Right atrium auricular region (tissue), 2 donors: ENCODE data around the gene C16orf90. TPM values are rescaled to one million over a fixed set of nuclear protein-coding genes. Genes with fewer than 3 reads are reported as not detected.

Experiments
- DNase-seq: peaks from one replicate; pipeline ENCODE4 v3.0.0-alpha.2; 2019; ENCODE audit warnings: low spot score
- H3K27ac ChIP-seq, 2 donors: fragments of 200-600 bp; sonication (generic); 1 replicate in 1 of 2; 2 replicates in 1 of 2; pipeline ENCODE4 v1.5.1; 2016 to 2019
- H3K27me3 ChIP-seq, 2 donors: fragments of 200-600 bp; sonication (generic); one replicate each; pipeline versions ENCODE4 v1.5.1 to v1.6.0; 2017 to 2019
- H3K36me3 ChIP-seq: fragments of 200-600 bp; sonication (generic); one replicate; pipeline ENCODE4 v1.5.1; 2016
- H3K4me1 ChIP-seq, 2 donors: fragments of 200-600 bp; sonication (generic); one replicate each; pipeline versions ENCODE4 v1.5.1 to v1.6.0; 2017 to 2019
- H3K4me3 ChIP-seq, 2 donors: fragments of 200-600 bp; sonication (generic); 1 replicate in 1 of 2; 2 replicates in 1 of 2; pipeline ENCODE4 v1.5.1; 2017 to 2019; ENCODE audit warnings: mild to moderate bottlenecking in 1 of 2, moderate library complexity in 1 of 2
- H3K9me3 ChIP-seq, 2 donors: fragments of 200-600 bp; sonication (generic); one replicate each; pipeline ENCODE4 v1.5.1; 2019
- CTCF ChIP-seq, 2 donors: fragments of 200-600 bp; sonication (generic); IDR thresholded peaks; one replicate each; pipeline ENCODE4 v1.5.1; 2019; ENCODE audit warnings: antibody characterized with exemption in 2 of 2
- total RNA-seq, 2 donors: library from RNA; depleted of rRNA; stranded (reverse); fragments of >200 nt; gene quantifications; one replicate each; pipeline ENCODE4 v1.1.0, GENCODE V29; 2016

C16orf90 gene
- total RNA-seq, 2 donors from 2014 or later, result not detected

- DNase-seq, result no peak
- TF ChIP-seq CTCF (IDR thresholded peaks at IDR 0.05), result no peak
- Histone ChIP-seq H3K4me3 (peak overlapping the region; percentile 84 to 90), H3K36me3 (no peaks in the 10 kb centered on the region), H3K9me3 (no peaks in the 10 kb centered on the region), H3K27me3 (no peaks in the 10 kb centered on the region), H3K4me1 (peaks cover 0 to 75% of the 10 kb centered on the region in 2 donors), H3K27ac (peak overlapping the region; percentile 97 to 99)
Observed at GRCh38 chr16:3458852-3459361, 36.4 kb downstream of the C16orf90 start.

- Histone ChIP-seq H3K27ac (peak overlapping the region; percentile 97 to 99), H3K9me3 (no peaks in the 10 kb centered on the region), H3K36me3 (no peaks in the 10 kb centered on the region), H3K4me1 (peaks cover 0 to 73% of the 10 kb centered on the region in 2 donors), H3K27me3 (no peaks in the 10 kb centered on the region), H3K4me3 (peak overlapping the region; percentile 84 to 90)
- TF ChIP-seq CTCF (IDR thresholded peaks at IDR 0.05), result no peak
- DNase-seq, result no peak
Observed at GRCh38 chr16:3458278-3458851, 36.9 kb downstream of the C16orf90 start.

- DNase-seq, result peak; percentile 80
- no peaks in the 10 kb centered on the region for H3K36me3 ChIP-seq
Observed at GRCh38 chr16:3457434-3458252, 37.6 kb downstream of the C16orf90 start.

DNA sequence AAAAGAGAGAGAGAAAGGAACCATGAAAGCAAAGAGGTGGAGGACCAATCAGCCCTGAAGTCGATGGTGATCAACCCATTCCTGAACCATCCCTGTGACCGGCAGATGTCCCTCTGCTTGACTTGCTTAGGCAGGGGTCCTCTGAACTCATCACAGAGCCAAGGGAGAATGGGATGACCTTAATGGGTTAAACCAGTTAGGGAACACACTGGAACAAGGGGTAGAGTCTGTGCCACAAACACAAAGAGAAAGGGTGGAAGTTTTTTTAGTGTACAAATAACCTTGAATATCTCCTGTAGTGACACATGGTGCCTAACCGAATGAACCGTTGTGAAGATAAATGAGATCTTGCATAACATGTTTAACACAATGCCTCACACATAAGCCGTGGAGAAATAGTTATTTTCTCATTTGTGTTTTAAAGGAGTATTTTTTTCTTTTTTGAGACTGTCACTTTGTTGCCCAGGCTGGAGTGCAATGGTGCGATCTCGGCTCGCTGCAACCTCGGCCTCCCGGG, 40.6 kb downstream of the C16orf90 start:
- H3K9me3 ChIP-seq, result no peaks in the 10 kb centered on the region
- peak overlapping the region in 1 of 2 donors; percentile 97 for H3K27ac ChIP-seq

More at GRCh38 chr16:3457434-3458252, 37.6 kb downstream of the C16orf90 start:
- Histone ChIP-seq H3K4me1 (peaks cover 0 to 67% of the 10 kb centered on the region in 2 donors), H3K27me3 (no peaks in the 10 kb centered on the region), H3K27ac (peak overlapping the region; percentile 97 to 99), H3K9me3 (no peaks in the 10 kb centered on the region), H3K4me3 (peak overlapping the region; percentile 84 to 90)
- peak in 1 of 2 donors; percentile 70 for TF ChIP-seq CTCF (IDR thresholded peaks at IDR 0.05)

GRCh38 chr16:3454093-3454492, 41.2 kb downstream of the C16orf90 start:
- Histone ChIP-seq H3K27me3 (no peaks in the 10 kb centered on the region), H3K27ac (no peak overlapping the region), H3K9me3 (no peaks in the 10 kb centered on the region), H3K4me3 (no peak overlapping the region), H3K36me3 (no peaks in the 10 kb centered on the region), H3K4me1 (peaks cover 0 to 32% of the 10 kb centered on the region in 2 donors)
- TF ChIP-seq CTCF (IDR thresholded peaks at IDR 0.05), result no peak
- no peak for DNase-seq

More for the DNA sequence above, 40.6 kb downstream of the C16orf90 start:
- peaks cover 0 to 38% of the 10 kb centered on the region in 2 donors for H3K4me1 ChIP-seq
- DNase-seq, result no peak
- TF ChIP-seq CTCF (IDR thresholded peaks at IDR 0.05), result no peak
- H3K36me3 ChIP-seq, result no peaks in the 10 kb centered on the region
- H3K4me3 ChIP-seq, result no peak overlapping the region
- no peaks in the 10 kb centered on the region for H3K27me3 ChIP-seq
